ENCODE measurements around the gene PAFAH2.
A peak's percentile ranks its signal among the peaks of the same experiment; 100 is the strongest.
"Not testable (repeated sequence)": the region's sequence is repeated elsewhere in the genome, so short reads cannot be mapped to it uniquely, and the experiment has no call there.

The PAFAH2 gene

DNA sequence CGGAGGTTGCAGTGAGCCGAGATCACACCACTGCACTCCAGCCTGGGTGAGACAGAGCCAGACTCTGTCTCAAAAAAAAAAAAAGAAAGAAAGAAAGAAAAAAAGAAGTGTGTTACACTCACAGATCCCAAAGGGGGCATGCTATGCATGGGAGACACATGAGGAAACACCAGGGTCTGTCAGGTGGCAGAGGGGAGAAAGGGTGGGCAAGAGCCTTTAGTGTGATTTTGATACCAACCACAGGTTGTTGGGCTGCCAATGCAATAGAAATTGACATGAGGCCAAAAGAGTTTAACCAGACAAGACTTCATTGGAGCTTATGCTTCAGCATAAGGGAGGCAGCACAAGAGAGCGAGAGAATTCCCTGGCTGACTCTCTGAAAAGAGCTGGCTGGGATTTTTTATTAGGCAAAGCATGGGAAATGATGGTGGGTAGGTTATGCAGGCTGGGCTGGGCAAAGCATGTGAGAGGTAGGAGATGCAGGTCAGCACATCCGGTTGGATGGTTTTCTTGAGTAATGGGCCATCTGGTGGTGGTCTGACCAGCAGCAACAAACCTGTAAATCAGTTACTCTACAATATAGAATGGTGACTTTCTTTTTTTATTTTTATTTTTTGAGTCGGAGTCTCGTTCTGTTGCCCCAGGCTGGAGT is 12.1 kb upstream of the PAFAH2 start:
- no peak for DNase-seq

DNA sequence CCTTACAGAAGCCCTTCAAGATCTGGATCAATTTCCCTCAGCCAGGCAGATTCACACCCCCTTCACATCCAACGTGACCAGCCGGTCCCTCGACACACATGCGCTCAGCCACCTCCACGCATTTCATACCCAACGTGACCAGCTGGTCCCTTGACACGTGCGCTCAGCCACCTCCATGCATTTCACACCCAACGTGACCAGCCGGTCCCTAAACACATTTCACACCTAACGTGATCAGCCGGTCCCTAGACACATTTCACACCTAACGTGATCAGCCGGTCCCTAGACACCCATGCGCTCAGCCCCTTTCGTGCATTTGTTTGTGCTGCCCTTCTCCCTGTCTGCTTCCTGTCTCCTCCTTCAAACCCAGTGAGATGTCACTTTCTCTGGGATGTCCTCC is 8.8 kb upstream of the PAFAH2 start:
- DNase-seq = no peak

DNA sequence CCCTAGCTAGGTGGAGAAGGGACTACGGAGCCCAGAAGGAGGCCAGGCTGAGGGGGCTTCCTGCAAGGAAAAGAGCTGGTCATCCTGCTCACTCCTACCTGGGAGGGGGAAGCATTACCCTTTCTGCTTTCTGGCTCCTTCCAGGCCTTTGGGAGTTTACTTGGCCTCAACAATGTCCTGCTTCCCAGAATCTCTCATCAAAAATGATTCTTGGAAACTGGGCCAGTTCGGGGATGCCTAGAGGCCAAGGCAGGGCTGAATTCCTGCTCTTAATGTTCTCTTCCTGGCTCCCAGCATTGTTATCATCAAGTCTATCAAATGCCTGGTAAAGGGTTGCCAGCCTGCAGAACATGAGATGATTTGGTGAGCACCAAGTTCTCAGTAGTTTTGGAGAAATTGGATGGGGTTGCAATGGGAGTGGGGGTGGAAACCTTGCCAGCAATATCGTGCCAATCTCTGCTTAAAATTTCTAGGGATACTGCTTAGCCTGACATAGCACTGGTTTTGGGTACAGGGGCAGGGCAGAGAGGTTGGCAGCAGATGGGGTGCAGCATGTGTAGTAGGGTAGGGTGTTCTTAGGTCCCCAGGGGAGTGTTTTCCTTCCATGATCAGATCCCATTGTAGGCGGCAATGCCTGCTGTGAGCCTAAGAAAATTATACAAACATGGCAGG is 7.7 kb upstream of the PAFAH2 start:
- no peak for DNase-seq

DNA sequence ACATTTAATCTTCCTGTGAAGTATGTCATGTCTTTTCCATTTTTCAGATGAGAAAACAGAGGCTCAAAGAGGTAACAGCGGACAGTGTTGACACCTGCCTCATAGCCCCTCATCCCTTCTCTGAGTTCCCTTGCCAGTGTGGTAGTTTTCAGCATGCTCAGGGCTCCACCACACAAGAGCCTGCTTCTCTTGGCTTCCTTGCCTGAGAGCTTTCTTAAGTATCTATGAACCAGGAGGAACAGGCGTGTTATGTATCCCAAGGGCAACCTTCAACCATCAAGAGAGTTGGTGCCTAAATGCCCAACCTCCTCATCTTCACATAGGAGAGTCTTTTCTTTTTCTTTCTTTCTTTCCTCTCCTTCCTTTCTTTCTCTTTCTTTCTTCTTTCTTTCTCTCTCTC is 5.9 kb upstream of the PAFAH2 start:
- DNase-seq = no peak

DNA sequence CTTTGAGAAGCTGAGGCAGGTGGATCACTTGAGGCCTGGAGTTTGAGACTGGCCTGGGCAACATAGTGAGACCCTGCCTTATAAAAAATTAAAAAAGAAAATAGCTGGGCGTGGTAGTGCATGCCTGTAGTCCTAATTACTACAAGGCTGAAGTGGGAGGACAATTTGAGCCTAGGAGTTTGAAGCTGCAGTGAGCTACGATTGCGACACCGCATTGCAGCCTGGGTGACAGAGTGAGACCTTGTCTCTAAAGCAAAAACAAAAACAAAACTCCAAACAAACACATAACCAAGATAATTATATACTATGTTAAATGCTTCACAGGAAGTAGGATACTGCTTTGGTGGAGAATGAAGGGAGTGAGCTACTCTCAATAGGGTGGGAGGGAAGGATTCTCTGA is 5.4 kb upstream of the PAFAH2 start:
- no peak for DNase-seq

DNA sequence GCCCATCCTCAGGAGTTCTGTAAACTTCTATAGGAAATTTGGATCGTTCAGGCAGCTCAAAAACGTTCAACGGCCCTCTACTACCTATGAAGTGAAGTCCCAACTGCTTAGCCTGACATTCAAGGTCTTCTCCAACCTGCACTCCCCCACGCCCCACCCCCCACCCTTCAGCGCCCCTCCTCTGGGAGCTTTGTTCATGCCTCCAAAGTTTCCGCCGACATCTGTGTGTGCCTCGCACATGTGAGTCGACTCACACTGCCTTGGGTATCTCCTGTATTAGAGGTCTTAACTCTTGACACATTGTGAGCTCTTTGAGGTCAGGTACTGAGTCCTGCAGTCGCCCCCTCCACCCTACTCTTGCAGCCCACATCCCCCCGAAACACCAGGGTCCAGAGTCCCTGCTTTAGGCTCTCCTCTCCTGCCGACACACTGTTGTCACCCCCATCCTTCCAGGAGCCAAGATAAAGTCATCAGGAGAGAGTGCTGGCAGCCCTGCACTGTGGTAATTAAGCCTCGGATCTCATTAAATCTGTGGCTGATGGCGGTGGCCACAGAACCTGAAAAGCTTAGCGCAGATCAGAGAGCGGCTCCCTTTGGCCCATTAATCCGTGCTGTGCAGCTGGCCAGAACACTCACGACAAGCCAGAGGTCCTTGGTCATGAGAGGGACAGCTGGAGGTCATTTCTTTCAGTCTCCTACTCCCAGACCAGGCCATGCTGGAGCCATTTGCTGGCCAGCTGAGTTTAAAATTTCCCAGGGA is 1.4 kb upstream of the PAFAH2 start:
- no peak for DNase-seq

DNA sequence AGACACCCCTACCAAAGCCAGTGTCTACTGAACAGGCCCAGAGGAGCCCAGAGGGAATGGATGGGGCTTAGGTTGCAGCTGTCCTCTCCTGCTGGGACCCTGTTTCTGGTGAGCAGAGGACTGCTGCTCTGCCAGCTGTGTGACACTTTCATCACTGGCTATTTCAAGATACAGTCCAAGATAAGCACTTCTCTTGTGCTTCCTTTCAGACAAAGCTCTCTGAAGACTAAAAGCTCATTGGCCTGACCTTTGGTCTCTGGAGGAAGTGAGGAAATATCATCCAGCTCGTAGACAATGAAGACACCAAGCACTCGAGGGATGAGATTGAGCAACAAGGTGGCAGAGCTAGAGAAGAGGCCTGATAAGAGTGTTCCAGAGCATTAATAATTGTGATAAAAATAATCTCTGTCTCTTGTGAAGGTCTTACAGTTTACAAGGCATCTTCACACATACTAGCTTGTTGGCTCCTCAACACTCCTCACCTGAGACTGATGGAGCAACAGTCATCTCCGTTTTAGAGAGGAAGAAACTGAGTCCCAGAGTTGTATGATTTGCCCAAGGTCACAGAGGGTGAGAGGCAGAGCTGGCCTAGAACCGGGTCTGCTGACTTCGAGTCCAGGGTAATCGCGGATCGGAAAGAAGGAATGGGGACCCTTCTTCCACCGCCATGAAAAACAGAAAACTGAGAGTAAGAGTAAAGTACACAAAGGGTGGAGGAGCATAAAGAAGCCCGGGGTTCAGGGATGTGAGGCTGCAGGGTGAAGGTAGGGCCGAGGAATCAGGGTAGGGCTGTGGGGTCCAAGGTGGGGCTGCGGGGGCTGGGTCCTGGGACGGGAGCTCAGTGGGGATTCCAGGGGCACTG is 666 bp downstream of the PAFAH2 start:
- DNase-seq = peak; percentile 38 to 40

DNA sequence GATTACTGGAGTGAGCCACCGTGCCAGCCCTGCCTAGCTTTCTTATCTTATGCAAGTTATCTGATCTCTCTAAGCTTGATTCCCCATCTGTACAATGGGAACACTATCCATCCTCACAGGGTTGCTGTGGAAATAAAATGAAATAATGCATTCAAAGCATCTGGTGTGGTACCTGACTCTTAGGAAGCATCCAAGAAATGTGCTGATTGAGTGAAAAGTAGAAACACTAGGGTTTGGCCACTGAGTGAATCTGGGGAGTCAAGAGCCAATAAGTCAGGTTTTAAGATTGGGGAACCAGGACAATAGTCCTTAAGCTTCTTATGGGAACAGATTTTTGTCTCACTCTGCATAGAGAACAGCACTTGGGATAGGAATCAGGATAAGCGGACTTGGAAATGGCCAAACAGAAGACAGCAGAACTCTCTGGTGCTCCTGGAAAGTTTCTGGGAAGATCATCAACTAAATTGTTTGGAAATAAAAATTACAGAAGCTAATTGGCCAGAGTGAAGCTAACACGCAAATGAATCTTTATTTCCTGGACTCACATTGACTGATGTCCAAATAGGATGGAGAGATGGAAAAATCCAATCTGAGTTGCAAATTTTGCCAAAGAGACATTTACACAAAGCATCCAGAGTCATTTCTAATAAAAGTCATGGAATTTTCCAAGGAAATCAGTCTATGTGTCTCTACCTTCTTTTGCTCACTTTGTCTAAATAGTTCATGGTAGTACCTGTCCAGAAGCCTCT is 3.3 kb downstream of the PAFAH2 start:
- DNase-seq = no peak

DNA sequence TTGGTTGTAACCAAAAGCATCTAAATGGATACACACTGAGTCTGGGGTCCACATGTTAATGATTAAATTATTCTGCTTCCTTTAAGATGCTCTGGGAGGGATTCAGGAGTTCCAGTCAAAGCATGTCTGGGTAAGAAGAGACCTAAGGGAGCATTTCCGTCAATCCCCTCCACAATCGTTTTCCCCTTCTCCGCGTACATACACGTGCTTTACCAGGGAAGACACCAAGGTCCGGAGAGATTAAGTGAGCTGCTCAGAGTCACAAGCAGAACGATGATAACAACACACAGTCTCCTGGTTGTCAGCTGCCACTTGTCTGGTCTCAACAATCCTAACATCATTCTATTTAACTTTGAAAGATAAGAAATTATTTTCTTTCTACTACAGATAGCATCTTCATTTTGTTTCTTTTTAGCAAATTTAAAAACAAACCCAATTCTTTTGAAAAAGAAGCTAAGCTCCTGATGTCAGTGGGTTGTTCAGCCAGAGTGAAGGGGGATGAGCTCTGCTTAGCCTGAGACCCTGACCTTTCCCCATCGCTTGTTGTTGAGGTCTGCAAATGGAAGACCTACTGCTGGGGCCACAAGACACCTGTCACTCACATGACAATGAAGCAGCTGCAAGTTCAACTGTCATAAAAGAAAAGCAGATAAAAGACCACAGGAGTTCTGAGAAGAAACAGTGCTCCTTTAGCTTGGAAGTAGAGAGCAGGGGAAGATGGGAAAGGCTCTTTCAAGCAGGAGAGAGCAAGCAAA is 4.5 kb downstream of the PAFAH2 start:
- no peak for DNase-seq

DNA sequence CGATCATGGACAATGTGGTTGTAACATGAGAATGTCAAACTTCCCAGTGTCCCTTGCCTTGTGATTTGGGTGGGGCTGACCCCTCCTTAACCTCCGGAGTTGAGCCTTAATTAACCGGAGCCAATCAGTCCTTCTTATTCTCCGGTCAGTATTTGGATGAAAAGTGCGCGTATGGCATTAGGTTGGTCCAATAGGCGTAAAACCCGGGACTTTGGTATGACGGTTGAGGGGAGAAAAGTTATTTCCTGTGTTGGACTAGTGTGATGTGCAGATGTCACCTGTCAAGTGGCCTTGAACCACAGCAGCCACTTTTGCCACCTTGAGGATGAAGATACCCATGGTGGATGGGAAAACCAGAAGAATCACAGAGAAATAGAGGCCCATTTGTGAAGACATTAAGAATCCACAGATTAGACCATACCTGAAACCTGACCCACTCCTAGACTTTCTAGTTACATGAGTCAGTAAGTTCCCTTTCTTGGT is 5.1 kb downstream of the PAFAH2 start:
- no peak for DNase-seq

DNA sequence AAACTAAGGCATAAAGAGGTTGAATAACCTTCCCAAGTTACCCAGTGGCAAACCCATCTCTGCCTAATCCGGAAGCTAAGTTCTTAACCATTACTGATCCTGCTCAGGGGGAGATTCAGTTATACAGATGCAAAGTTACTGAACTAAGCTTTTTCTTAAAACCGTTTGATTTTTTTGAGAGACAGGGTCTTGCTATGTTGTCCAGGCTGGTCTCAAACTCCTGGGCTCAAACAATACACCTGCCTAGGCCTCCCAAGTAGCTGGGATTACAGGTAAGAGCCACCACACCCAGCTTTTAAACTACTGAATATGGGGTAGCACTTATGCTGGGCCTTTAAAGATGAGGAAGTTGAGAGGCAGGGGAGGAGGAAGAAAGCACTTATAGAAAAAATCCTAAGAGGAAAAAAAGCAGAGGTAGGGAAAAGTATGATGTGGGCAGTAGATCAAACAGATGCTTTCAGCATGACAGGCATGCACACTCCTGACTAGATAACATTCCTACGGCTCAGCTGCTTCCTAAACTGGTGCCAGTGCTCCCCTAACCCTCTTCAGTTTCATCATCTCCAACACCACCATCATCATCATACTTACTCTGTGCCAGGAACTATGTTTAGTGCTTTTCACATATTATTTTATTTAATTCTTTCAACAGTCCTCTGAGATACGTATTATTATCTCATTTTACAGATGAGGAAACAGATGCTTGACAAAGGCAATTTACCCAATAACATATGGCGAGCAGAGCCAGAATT is 5.8 kb downstream of the PAFAH2 start:
- no peak for DNase-seq

DNA sequence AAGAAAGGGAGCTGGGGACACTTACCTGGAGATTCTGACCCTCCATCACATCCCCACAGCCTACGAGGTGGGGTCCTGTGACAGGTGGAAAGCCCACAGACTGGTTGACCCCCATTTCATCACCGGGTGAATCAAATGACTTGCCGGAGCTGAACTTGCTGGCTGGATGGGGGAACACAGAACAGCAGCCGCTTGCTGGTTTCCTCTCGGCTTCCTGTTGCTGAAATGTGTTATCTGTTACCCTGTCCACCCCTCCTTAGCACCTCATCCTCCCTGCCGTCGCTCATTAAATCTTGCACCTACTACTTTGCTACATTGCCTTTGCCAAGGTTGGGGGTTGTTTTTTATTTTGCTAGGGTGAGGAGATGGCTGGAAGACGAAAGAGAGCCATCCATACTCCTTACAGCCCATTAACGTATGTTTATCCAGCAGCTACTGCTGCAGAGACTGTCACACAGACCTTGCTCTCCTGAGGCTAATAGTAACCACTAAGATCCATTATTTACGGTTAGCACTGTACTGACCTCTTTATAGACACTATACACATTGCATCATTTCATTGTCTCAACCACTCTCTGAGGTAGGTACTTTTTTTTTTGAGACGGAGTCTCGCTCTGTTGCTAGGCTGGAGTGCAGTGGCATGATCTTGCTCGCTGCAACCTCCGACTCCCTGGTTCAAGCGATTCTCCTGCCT is 7.0 kb downstream of the PAFAH2 start:
- peak; percentile 58 to 63 for DNase-seq

DNA sequence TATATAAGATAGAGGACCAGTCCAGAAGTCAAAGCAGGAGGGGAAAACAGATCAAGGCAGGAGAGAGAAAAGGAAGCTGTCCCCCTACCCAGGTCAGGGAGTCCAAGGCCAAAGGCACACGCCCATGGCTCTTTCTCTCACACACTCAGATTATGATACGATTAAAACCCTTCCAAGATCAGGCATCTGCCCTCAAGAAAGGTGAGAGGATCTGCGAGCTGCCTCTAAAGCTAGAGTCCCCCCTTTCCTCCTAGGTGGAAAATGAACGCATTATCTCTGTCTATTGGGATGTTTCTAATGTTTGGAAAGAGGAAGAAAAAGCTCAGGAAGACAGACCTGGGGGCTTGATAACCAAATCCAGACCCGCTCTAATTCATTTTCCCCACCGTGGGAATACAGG is 7.6 kb downstream of the PAFAH2 start:
- no peak for DNase-seq

DNA sequence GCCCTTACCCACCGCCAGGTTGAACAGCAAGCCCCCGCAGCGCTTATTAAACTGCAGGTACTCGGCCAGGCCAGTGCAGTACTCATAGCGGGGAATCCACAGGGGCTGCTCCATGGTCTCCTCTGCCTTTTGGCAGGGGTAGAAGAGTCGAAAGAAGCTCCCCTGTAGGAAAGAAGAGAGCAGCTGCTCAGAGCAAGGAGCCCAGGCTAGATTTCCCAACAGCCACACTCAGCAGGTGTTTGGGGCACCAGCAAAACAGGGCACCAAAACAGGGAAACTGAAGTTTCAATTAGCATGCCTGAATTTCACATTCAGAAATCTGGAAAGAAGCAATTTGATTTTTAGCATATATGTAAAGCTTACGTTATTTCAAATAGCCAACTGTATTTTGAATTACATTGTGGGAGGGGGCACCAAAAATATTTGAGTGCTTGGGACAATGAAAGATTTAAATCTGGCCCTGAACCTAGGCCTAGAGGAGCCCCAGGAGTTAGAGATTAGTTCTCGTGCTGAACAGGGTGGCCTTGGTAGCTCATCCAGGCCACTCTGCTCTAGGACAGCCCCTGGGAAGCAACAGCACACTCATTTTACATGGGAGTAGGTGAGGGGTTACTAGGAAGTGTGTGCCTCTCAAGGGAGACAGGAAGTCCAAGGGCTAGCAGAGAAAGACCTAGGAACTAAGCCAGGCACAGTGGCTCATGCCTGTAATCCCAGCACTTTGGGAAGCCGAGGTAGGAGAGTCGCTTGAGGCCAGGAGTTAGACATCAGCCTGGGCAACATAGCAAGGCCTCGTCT is 8.2 kb downstream of the PAFAH2 start:
- no peak for DNase-seq

DNA sequence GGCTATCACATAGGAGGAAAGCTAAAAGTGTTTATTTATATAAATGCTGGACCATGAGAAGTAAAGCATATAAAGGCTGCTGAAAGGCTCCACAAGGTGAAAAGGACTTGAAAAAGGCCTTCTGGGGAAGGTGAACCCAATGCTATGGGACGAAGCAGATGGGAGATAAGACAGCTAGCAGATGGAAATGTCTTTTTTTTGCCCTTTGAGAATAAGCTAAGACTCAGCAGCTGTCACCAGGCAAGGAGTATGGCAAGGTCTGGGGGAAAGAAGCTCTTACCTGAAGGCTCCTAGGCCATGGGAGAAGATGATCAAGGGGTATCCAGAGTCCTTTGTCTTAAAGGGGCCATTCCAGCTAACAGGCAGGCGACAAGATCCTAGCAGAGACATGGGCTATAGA is 9.9 kb downstream of the PAFAH2 start:
- DNase-seq = no peak

DNA sequence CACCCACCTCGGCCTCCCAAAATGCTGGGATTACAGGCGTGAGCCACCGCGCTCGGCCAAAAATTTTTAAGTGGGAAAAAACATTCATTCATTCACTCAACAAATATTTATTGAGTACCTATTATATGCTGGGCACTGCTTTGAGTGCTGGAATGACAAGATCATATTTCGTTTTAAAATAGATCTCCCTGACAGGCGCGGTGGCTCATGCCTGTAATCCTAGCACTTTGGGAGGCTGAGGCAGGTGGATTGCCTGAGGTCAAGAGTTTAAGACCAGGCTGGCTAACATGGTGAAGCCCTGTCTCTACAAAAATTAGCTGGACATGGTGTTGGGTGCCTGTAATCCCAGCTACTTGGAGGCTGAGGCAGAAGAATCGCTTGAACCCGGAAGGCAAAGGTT is 11.1 kb downstream of the PAFAH2 start:
- not testable (repeated sequence) for DNase-seq

DNA sequence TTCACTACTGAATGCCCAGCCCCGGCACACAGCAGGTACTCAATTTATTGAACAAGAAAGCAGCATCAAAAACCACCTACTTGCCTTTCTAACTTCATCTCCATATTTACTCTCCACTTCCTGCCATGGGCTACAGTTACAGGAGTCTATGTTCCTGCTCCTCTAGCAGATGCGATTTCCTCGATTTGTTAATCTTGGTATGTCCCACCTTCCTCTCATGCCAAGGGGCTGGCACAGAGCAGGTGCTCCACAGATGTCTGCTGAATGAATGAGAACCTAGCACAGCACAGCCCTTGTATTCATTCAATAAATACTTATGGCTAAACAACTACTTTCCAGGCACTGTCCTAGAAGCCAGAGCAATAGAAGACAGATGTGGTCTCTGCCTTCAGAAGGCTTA is 12.2 kb downstream of the PAFAH2 start:
- DNase-seq = no peak

DNA sequence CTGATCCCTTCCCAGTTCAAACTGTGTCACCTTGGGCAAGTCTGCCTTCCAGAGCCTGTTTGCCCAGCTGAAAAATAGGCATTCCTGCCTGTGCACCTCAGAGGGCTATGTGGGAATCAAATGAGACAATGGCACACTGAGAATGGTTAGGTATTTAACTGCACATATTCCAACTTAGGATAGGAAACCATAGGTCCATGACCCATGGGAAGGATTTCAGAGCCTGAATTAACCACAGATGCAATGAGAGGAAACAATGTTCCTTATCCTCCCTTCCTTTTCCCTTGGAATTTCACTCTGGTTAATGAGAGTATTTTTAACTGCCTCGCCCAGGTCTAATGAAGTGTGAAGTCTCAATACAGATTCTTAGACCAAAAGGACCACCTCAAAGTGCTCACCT is 12.7 kb downstream of the PAFAH2 start:
- no peak for DNase-seq

DNA sequence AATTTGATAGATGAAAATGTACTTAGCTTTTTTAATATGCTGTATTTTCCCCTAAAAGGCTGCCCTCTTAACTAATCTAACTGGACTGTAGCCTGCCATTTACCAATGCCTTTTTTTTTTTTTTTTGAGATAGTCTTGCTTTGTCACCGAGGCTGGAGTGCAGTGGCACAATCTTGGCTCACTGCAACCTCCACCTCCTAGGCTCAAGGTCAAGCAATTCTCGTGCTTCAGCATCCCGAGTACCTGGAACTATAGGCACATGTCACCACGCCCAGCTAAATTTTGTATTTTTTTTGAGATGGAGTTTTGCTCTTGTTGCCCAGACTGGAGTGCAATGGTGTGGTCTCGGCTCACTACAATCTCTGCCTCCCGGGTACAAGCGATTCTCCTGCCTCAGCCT is 18.7 kb downstream of the PAFAH2 start:
- DNase-seq = no peak
